Sigmoid colon (tissue), 7 donors: Measurements from ENCODE around the gene MYBBP1A. TPM values are rescaled to one million over a fixed set of nuclear protein-coding genes. Genes with fewer than 3 reads are reported as not detected.
A peak's percentile ranks its signal among the peaks of the same experiment; 100 is the strongest.
"Not testable (repeated sequence)": the region's sequence is repeated elsewhere in the genome, so short reads cannot be mapped to it uniquely, and the experiment has no call there.

ENCODE experiments used
- DNase-seq: peaks from one replicate; pipeline ENCODE4 v3.0.0-alpha.2; 2019
- H3K27ac ChIP-seq, 4 donors: fragments of 200-600 bp; sonication (generic); one replicate each; pipeline ENCODE4 v1.5.1; 2016 to 2019; ENCODE audit warnings: mild to moderate bottlenecking in 1 of 4
- H3K27me3 ChIP-seq, 3 donors: fragments of 200-600 bp; sonication (generic); one replicate each; pipeline ENCODE4 v1.5.1; 2019; ENCODE audit warnings: mild to moderate bottlenecking in 1 of 3
- H3K36me3 ChIP-seq, 4 donors: fragments of 200-600 bp; sonication (generic); one replicate each; pipeline ENCODE4 v1.5.1; 2016 to 2019
- H3K4me1 ChIP-seq, 4 donors: fragments of 200-600 bp; sonication (generic); one replicate each; pipeline ENCODE4 v1.5.1; 2017 to 2019
- H3K4me3 ChIP-seq, 4 donors: fragments of 200-600 bp; sonication (generic); one replicate each; pipeline ENCODE4 v1.5.1; 2017 to 2019; ENCODE audit warnings: mild to moderate bottlenecking in 2 of 4, moderate library complexity in 1 of 4
- H3K9me3 ChIP-seq, 4 donors: fragments of 200-600 bp in 3 of 4; sonication (generic) in 3 of 4; one replicate each; pipeline versions ENCODE4 v1.5.1 to v1.6.1; 2013 to 2019
- EP300 ChIP-seq, 4 donors: sonication (generic); formaldehyde crosslinking; IDR thresholded peaks; one replicate each; pipeline ENCODE4 v1.6.1; 2017; ENCODE audit warnings: antibody characterized with exemption in 4 of 4
- POLR2A ChIP-seq, 2 donors: fragments of 450-650 bp; IDR thresholded peaks; one replicate each; pipeline ENCODE4 v1.6.1; 2016; ENCODE audit warnings: antibody characterized with exemption in 2 of 2, mild to moderate bottlenecking in 2 of 2, moderate library complexity in 2 of 2
- POLR2AphosphoS5 ChIP-seq, 4 donors: sonication (generic); formaldehyde crosslinking; IDR thresholded peaks; one replicate each; pipeline ENCODE4 v1.6.1; 2017; ENCODE audit warnings: antibody characterized with exemption in 4 of 4
- WGBS, 2 donors: extraction: QIAGEN DNeasy Blood & Tissue Kit; methylation state at CpG; one replicate each; pipeline ENCODE4 v1.1.7; 2013; 5-methylcytosine and 5-hydroxymethylcytosine counted together
- intact Hi-C: fragments of 100-400 bp; cut with DNase I; formaldehyde crosslinking; loops from one replicate; pipeline ENCODE4 v1.15.1; 2023
- polyA plus RNA-seq, 3 donors: library from polyadenylated mRNA; stranded (reverse); fragments of 200-250 nt; gene quantifications; one replicate each; pipeline ENCODE4 v1.2.3, GENCODE V29; 2013
- total RNA-seq, 4 donors: library from RNA; depleted of rRNA; stranded (reverse); fragments of >200 nt; gene quantifications; one replicate each; pipeline ENCODE4 v1.1.0, GENCODE V29; 2016
- TF ChIP-seq, protein P1 (sequence below), 4 experiments: fragments of 450-650 bp in 3 of 4; fragments of 200-600 bp in 1 of 4; IDR thresholded peaks; one replicate each; pipeline ENCODE4 v1.5.1; 2016 to 2019; ENCODE audit warnings: antibody characterized with exemption in 4 of 4, mild to moderate bottlenecking in 3 of 4, moderate library complexity in 2 of 4
- donor health status: healthy with polysubstance abuse.
- donor health status: Bipolar disorder and iron deficiency.
- donor health status: healthy.

Gene MYBBP1A
- total and polyA plus RNA-seq, 7 donors, result 6.6 to 44.5 (median 25.8) TPM

DNA sequence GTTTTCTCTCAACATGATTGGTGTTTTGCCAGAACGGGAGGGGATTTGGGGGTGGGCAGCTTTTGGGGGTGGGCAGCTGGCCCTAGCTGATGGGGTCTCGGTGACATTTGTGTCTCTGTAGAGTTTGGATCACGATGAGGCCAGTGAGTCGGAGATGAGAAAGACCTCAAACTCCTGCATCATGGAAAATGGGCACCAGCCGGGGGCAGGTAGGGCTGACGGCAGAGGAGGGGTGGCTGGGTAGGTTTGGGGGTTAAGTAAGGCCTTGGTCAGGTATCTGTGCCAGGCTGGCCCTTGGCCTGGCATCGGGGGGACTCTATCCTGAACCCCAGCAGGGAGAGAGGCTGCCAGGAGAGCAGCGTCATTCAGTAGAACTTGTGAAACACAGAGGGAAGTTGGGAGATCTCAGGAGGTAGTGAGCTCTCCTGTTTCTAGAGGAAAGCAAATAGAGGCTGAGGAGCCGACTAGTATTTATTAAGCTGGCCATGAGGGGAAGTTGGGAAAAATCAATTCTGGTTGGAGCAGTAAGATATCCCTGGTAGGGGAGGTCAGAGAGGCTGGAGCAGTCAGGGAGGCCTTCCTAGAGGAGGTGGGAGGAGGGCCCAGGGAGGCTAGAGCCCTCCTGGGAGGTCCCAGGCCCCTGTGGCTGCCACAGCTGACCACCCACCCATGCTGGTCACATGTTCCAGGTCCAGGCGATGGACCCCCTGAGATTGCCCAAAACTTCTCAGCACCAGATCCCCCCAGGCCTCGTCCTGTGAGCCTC, 37.2 kb upstream of the MYBBP1A start:
- intact Hi-C loops, result no loop called here
- Histone ChIP-seq H3K27me3 (no peaks in the 10 kb centered on the region), H3K36me3 (no peaks in the 10 kb centered on the region), H3K9me3 (no peaks in the 10 kb centered on the region), H3K27ac (peak overlapping the region in 1 of 4 donors; percentile 8), H3K4me3 (no peak overlapping the region), H3K4me1 (no peaks in the 10 kb centered on the region)
- 86 to 88% methylated on average over 11 of the region's 11 CpGs for WGBS, 2 donors
- no peak for DNase-seq
- TF ChIP-seq POLR2A (IDR thresholded peaks at IDR 0.05) (no peak), EP300 (IDR thresholded peaks at IDR 0.05) (no peak), POLR2AphosphoS5 (IDR thresholded peaks at IDR 0.05) (no peak)
- TF ChIP-seq, protein P1, sequence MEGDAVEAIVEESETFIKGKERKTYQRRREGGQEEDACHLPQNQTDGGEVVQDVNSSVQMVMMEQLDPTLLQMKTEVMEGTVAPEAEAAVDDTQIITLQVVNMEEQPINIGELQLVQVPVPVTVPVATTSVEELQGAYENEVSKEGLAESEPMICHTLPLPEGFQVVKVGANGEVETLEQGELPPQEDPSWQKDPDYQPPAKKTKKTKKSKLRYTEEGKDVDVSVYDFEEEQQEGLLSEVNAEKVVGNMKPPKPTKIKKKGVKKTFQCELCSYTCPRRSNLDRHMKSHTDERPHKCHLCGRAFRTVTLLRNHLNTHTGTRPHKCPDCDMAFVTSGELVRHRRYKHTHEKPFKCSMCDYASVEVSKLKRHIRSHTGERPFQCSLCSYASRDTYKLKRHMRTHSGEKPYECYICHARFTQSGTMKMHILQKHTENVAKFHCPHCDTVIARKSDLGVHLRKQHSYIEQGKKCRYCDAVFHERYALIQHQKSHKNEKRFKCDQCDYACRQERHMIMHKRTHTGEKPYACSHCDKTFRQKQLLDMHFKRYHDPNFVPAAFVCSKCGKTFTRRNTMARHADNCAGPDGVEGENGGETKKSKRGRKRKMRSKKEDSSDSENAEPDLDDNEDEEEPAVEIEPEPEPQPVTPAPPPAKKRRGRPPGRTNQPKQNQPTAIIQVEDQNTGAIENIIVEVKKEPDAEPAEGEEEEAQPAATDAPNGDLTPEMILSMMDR (IDR thresholded peaks at IDR 0.05), result no peak

DNA sequence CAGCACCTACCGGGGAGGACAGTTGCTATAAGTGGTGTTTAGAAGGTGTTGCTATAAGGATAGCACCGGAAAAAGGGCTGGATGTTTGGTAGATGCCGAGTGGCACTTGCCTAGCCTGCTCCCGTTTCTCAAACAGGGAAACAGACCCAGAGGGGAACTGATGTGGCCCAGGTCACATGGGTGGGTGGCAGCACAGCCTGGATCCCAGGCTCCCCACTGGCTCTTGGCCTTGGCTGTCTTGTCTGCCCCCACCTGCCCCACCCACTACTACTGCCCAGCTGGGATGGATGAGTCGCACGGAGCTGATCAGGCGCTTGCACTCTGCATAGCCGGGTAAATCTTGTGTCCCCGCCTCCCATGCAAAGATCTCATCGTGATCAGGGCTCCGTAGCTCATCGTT, 36.3 kb upstream of the MYBBP1A start:
- no peak for DNase-seq
- Histone ChIP-seq H3K27ac (no peak overlapping the region), H3K9me3 (no peaks in the 10 kb centered on the region), H3K4me1 (no peaks in the 10 kb centered on the region), H3K4me3 (no peak overlapping the region), H3K36me3 (no peaks in the 10 kb centered on the region), H3K27me3 (no peaks in the 10 kb centered on the region)
- 50 to 73% methylated on average over 12 of the region's 12 CpGs for WGBS, 2 donors
- TF ChIP-seq, protein P1 (IDR thresholded peaks at IDR 0.05), result no peak
- TF ChIP-seq POLR2AphosphoS5 (IDR thresholded peaks at IDR 0.05) (no peak), EP300 (IDR thresholded peaks at IDR 0.05) (no peak), POLR2A (IDR thresholded peaks at IDR 0.05) (no peak)
- intact Hi-C loops, result no loop called here

DNA sequence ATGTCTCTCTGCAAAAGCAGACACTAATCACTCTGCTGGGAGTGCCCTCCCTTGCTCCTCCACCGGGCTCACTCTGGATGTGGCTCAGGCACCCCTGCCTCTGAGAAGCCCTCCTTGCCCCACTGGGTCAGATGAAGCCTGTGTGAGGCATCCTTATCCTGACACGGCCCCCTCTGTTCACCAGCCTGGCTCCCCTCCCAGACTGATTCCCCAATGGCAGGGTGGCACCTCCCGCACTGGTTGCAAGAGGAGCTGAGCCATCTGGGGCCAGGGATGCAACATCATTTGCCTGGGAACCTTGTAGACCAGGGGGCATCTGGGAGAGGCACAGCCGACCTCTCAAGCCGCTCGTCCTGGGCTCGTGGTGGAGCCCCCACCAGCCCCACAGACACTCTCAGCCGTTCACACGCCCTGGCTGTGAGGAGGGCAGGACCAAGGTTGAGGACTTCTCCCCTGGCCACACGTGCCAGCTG, 35.8 kb upstream of the MYBBP1A start:
- Histone ChIP-seq H3K4me3 (no peak overlapping the region), H3K4me1 (no peaks in the 10 kb centered on the region), H3K9me3 (no peaks in the 10 kb centered on the region), H3K27me3 (no peaks in the 10 kb centered on the region), H3K27ac (no peak overlapping the region), H3K36me3 (no peaks in the 10 kb centered on the region)
- peak; percentile 60 for DNase-seq
- TF ChIP-seq EP300 (IDR thresholded peaks at IDR 0.05) (no peak), POLR2A (IDR thresholded peaks at IDR 0.05) (no peak)
- intact Hi-C loops, result no loop called here
- 51 to 81% methylated on average over 10 of the region's 10 CpGs for WGBS, 2 donors

DNA sequence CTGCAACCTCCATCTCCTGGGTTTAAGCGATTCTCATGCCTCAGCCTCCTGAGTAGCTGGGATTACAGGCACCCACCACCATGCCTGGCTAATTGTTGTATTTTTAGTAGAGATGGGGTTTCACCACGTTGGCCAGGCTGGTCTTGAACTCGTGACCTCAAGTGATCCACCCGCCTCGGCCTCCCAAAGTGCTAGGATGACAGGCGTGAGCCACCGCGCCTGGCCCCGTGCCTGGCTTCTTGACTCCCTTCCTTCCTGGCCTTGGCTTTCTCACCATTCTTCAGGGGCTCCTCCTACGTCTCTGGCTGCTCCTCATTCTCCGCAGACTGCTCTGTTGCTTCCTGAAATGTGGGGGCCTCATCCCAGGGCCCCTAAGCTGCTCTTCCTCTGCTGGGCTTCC, 34.9 kb upstream of the MYBBP1A start:
- H3K27ac ChIP-seq, H3K36me3 ChIP-seq, H3K4me3 ChIP-seq, intact Hi-C loops, H3K4me1 ChIP-seq, H3K9me3 ChIP-seq, H3K27me3 ChIP-seq, DNase-seq: not testable (repeated sequence)
- 68 to 79% methylated on average over 11 of the region's 11 CpGs for WGBS, 2 donors

DNA sequence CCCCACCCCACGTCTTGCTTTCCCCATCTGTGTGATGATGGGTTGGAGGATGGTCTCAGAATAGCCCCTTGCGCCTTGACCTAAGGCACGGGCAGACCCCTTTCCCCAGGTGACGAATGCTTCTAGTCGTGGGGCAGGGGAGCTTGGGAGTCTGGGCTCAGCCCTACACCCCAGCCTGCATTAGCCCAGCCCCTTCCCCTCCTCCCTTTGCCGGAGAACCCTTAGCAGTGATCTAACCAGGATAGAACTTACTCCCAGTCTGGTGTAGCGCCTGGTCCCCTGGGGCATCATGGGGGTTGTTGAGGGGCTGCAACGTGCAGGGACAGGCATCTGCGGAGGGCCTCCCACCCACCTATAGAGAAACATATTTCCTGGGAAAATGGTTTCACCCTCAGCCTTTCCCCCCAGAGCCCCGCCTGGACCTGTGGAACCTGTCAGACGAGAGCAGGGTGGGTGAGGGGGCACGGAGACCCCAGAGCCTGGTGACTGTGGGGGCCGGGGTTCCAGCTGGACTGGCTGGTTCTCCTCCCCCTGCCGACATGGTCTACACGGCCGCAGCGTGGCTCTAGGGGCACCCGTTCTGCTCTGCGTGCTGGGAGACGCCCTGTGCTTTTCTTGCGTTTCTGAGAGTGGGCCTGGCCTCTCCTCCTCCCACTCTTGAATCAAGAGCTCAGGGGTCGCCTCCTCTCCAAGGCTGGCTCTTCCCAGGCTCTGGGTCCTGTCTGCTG, 33.9 kb upstream of the MYBBP1A start:
- no peaks in the 10 kb centered on the region for H3K36me3 ChIP-seq
- DNase-seq, result no peak
- H3K27ac ChIP-seq, result no peak overlapping the region
- peaks cover 13 to 18% (median 13%) of the 10 kb centered on the region in 3 donors for H3K27me3 ChIP-seq
- WGBS, 2 donors, result 67 to 84% methylated on average over 22 of the region's 22 CpGs
- intact Hi-C loops, result no loop called here
- peaks cover 0 to 11% (median 10%) of the 10 kb centered on the region in 4 donors for H3K4me1 ChIP-seq
- TF ChIP-seq, protein P1 (IDR thresholded peaks at IDR 0.05), result no peak
- no peak overlapping the region for H3K4me3 ChIP-seq
- H3K9me3 ChIP-seq, result no peaks in the 10 kb centered on the region
